Activated CD4-positive, alpha-beta T cell treated with anti-CD3 and anti-CD28 coated beads, Interleukin-2, amount 10 ng/mL, durations not matched to agents 24 days and 14 days (primary cell): ENCODE results near the gene CDC7. TPM values are rescaled to one million over a fixed set of nuclear protein-coding genes. Genes with fewer than 3 reads are reported as not detected.
"Not testable (repeated sequence)": the region's sequence is repeated elsewhere in the genome, so short reads cannot be mapped to it uniquely, and the experiment has no call there.

Experiments used
- DNase-seq: peaks from one replicate; pipeline ENCODE4 v3.0.0; 2022
- H3K27ac Mint-ChIP-seq: one replicate; pipeline ENCODE4 v1.8.0; 2022; ENCODE audit warnings: mild to moderate bottlenecking, mixed read lengths
- H3K27me3 Mint-ChIP-seq: one replicate; pipeline ENCODE4 v1.8.0; 2022; ENCODE audit warnings: mixed read lengths
- H3K36me3 Mint-ChIP-seq: one replicate; pipeline ENCODE4 v1.8.0; 2022; ENCODE audit warnings: low read depth, mild to moderate bottlenecking, mixed read lengths
- H3K4me1 Mint-ChIP-seq: one replicate; pipeline ENCODE4 v1.8.0; 2021; ENCODE audit warnings: mixed read lengths
- H3K4me3 Mint-ChIP-seq: one replicate; pipeline ENCODE4 v1.8.0; 2022; ENCODE audit warnings: mild to moderate bottlenecking, moderate library complexity, mixed read lengths
- H3K9me3 Mint-ChIP-seq: one replicate; pipeline ENCODE4 v1.8.0; 2021; ENCODE audit warnings: mixed read lengths
- intact Hi-C: fragments of 100-400 bp; cut with micrococcal nuclease; formaldehyde crosslinking; loops from one replicate; pipeline ENCODE4 v1.15.1; 2023
- total RNA-seq: library from RNA; stranded (reverse); gene quantifications from 2 replicates; pipeline ENCODE4 v1.2.3, GENCODE V29; 2022

Gene CDC7
- total RNA-seq, 1 donor from 2014 or later = 21.4 TPM

GRCh38 chr1:91519167-91519566 lies 18.5 kb downstream of the CDC7 start:
- intact Hi-C loops, H3K27me3 Mint-ChIP-seq, H3K4me3 Mint-ChIP-seq, H3K27ac Mint-ChIP-seq, DNase-seq, H3K9me3 Mint-ChIP-seq: not testable (repeated sequence)
- Mint-ChIP-seq H3K36me3 (peaks cover 43% of the 10 kb centered on the region), H3K4me1 (peaks cover 32% of the 10 kb centered on the region)

GRCh38 chr1:91520942-91521507 lies 20.4 kb downstream of the CDC7 start:
- peak overlapping the region; percentile 71 for H3K27ac Mint-ChIP-seq
- no peak for DNase-seq
- H3K4me1 Mint-ChIP-seq = peaks cover 29% of the 10 kb centered on the region
- no peaks in the 10 kb centered on the region for H3K9me3 Mint-ChIP-seq
- intact Hi-C loops = loop anchor here (5.0 kb wide), 4 partner anchors 71 to 211 kb away; no protein-coding TSS in a partner anchor
- H3K36me3 Mint-ChIP-seq = peaks cover 42% of the 10 kb centered on the region
- H3K27me3 Mint-ChIP-seq = no peaks in the 10 kb centered on the region
- peak overlapping the region; percentile 4 for H3K4me3 Mint-ChIP-seq

- H3K9me3 Mint-ChIP-seq = no peaks in the 10 kb centered on the region
- peaks cover 28% of the 10 kb centered on the region for H3K4me1 Mint-ChIP-seq
- intact Hi-C loops = loop anchor here (1.0 to 5.0 kb wide), 9 partner anchors 33 to 353 kb away; no protein-coding TSS in a partner anchor
- no peaks in the 10 kb centered on the region for H3K27me3 Mint-ChIP-seq
- H3K4me3 Mint-ChIP-seq = no peak overlapping the region
- peaks cover 25% of the 10 kb centered on the region for H3K36me3 Mint-ChIP-seq
- DNase-seq = peak; percentile 71
- H3K27ac Mint-ChIP-seq = peak overlapping the region; percentile 22
Observed at GRCh38 chr1:91523482-91523881, 22.8 kb downstream of the CDC7 start.

GRCh38 chr1:91526496-91526895 lies 25.8 kb downstream of the CDC7 start:
- Mint-ChIP-seq H3K4me1 (peaks cover 30% of the 10 kb centered on the region), H3K27me3 (no peaks in the 10 kb centered on the region), H3K27ac (no peak overlapping the region), H3K9me3 (no peaks in the 10 kb centered on the region), H3K4me3 (no peak overlapping the region), H3K36me3 (peaks cover 26% of the 10 kb centered on the region)
- intact Hi-C loops = no loop called here
- peak; percentile 31 for DNase-seq

GRCh38 chr1:91527266-91527765 lies 26.7 kb downstream of the CDC7 start:
- Mint-ChIP-seq H3K27ac (no peak overlapping the region), H3K27me3 (no peaks in the 10 kb centered on the region)
- intact Hi-C loops = no loop called here

GRCh38 chr1:91527781-91528180 lies 27.1 kb downstream of the CDC7 start:
- H3K4me3 Mint-ChIP-seq = no peak overlapping the region
- no peaks in the 10 kb centered on the region for H3K9me3 Mint-ChIP-seq
- DNase-seq = no peak
- H3K4me1 Mint-ChIP-seq = peaks cover 32% of the 10 kb centered on the region
- no peak overlapping the region for H3K27ac Mint-ChIP-seq
- H3K36me3 Mint-ChIP-seq = peaks cover 20% of the 10 kb centered on the region
- H3K27me3 Mint-ChIP-seq = no peaks in the 10 kb centered on the region
- intact Hi-C loops = no loop called here

More at GRCh38 chr1:91527266-91527765, 26.7 kb downstream of the CDC7 start:
- Mint-ChIP-seq H3K4me1 (peaks cover 30% of the 10 kb centered on the region), H3K9me3 (no peaks in the 10 kb centered on the region), H3K36me3 (peaks cover 22% of the 10 kb centered on the region), H3K4me3 (no peak overlapping the region)
- DNase-seq = no peak

GRCh38 chr1:91529856-91530255 lies 29.2 kb downstream of the CDC7 start:
- DNase-seq = no peak

GRCh38 chr1:91533361-91534024 lies 32.8 kb downstream of the CDC7 start:
- Mint-ChIP-seq H3K9me3 (no peaks in the 10 kb centered on the region), H3K36me3 (peaks cover 7% of the 10 kb centered on the region), H3K27me3 (no peaks in the 10 kb centered on the region), H3K27ac (no peak overlapping the region), H3K4me1 (peaks cover 29% of the 10 kb centered on the region), H3K4me3 (no peak overlapping the region)
- no peak for DNase-seq
- intact Hi-C loops = no loop called here

More at GRCh38 chr1:91529856-91530255, 29.2 kb downstream of the CDC7 start:
- Mint-ChIP-seq H3K27me3 (no peaks in the 10 kb centered on the region), H3K9me3 (no peaks in the 10 kb centered on the region), H3K27ac (no peak overlapping the region), H3K4me3 (no peak overlapping the region), H3K4me1 (peaks cover 29% of the 10 kb centered on the region), H3K36me3 (peaks cover 16% of the 10 kb centered on the region)
- intact Hi-C loops = no loop called here

- H3K36me3 Mint-ChIP-seq = peaks cover 6% of the 10 kb centered on the region
- H3K27ac Mint-ChIP-seq = no peak overlapping the region
- DNase-seq = no peak
- H3K4me1 Mint-ChIP-seq = peaks cover 22% of the 10 kb centered on the region
- H3K4me3 Mint-ChIP-seq = no peak overlapping the region
- intact Hi-C loops = no loop called here
- no peaks in the 10 kb centered on the region for H3K27me3 Mint-ChIP-seq
- no peaks in the 10 kb centered on the region for H3K9me3 Mint-ChIP-seq
Observed at GRCh38 chr1:91535441-91535840, 34.8 kb downstream of the CDC7 start.

GRCh38 chr1:91537281-91537986 lies 36.8 kb downstream of the CDC7 start:
- Mint-ChIP-seq H3K36me3 (peaks cover 3% of the 10 kb centered on the region), H3K9me3 (no peaks in the 10 kb centered on the region), H3K27ac (no peak overlapping the region), H3K4me3 (no peak overlapping the region), H3K4me1 (peaks cover 30% of the 10 kb centered on the region), H3K27me3 (no peaks in the 10 kb centered on the region)
- DNase-seq = no peak
- intact Hi-C loops = no loop called here

GRCh38 chr1:91537987-91538304 lies 37.3 kb downstream of the CDC7 start:
- H3K36me3 Mint-ChIP-seq = peaks cover 3% of the 10 kb centered on the region
- H3K9me3 Mint-ChIP-seq = no peaks in the 10 kb centered on the region
- no peak overlapping the region for H3K4me3 Mint-ChIP-seq
- DNase-seq = no peak
- H3K4me1 Mint-ChIP-seq = peaks cover 26% of the 10 kb centered on the region
- H3K27ac Mint-ChIP-seq = no peak overlapping the region
- no peaks in the 10 kb centered on the region for H3K27me3 Mint-ChIP-seq
- intact Hi-C loops = no loop called here

GRCh38 chr1:91540910-91541309 lies 40.3 kb downstream of the CDC7 start:
- H3K27ac Mint-ChIP-seq = no peak overlapping the region
- H3K9me3 Mint-ChIP-seq = no peaks in the 10 kb centered on the region
- no peaks in the 10 kb centered on the region for H3K36me3 Mint-ChIP-seq
- no peak overlapping the region for H3K4me3 Mint-ChIP-seq
- H3K4me1 Mint-ChIP-seq = peaks cover 25% of the 10 kb centered on the region
- DNase-seq = no peak
- intact Hi-C loops = no loop called here
- peaks cover 9% of the 10 kb centered on the region for H3K27me3 Mint-ChIP-seq

GRCh38 chr1:91541918-91542533 lies 41.4 kb downstream of the CDC7 start:
- intact Hi-C loops = no loop called here
- peaks cover 9% of the 10 kb centered on the region for H3K27me3 Mint-ChIP-seq
- no peak overlapping the region for H3K27ac Mint-ChIP-seq
- H3K4me1 Mint-ChIP-seq = peaks cover 24% of the 10 kb centered on the region
- no peaks in the 10 kb centered on the region for H3K9me3 Mint-ChIP-seq
- no peaks in the 10 kb centered on the region for H3K36me3 Mint-ChIP-seq
- H3K4me3 Mint-ChIP-seq = no peak overlapping the region
- no peak for DNase-seq
